ENCODE results near the gene PPM1L.
"Not testable (repeated sequence)": the region's sequence is repeated elsewhere in the genome, so short reads cannot be mapped to it uniquely, and the experiment has no call there.

DNA sequence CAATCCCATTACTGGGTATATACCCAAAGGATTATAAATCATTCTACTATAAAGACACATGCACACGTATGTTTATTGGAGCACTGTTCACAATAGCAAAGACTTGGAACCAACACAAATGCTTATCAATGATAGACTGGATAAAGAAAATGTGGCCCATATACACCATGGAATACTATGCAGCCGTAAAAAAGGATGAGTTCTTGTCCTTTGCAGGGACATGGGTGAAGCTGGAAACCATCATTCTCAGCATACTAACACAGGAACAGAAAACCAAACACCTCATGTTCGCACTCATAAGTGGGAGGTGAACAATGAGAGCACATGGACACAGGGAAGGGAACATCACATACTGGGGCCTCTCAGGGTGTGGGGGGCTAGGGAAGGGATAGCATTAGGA, 42.9 kb upstream of the PPM1L start:
- not testable (repeated sequence) for TF ChIP-seq EZH2 (IDR thresholded peaks at IDR 0.05; ENCODE audit: borderline replicate concordance, low read length)
- TF ChIP-seq, protein P1, sequence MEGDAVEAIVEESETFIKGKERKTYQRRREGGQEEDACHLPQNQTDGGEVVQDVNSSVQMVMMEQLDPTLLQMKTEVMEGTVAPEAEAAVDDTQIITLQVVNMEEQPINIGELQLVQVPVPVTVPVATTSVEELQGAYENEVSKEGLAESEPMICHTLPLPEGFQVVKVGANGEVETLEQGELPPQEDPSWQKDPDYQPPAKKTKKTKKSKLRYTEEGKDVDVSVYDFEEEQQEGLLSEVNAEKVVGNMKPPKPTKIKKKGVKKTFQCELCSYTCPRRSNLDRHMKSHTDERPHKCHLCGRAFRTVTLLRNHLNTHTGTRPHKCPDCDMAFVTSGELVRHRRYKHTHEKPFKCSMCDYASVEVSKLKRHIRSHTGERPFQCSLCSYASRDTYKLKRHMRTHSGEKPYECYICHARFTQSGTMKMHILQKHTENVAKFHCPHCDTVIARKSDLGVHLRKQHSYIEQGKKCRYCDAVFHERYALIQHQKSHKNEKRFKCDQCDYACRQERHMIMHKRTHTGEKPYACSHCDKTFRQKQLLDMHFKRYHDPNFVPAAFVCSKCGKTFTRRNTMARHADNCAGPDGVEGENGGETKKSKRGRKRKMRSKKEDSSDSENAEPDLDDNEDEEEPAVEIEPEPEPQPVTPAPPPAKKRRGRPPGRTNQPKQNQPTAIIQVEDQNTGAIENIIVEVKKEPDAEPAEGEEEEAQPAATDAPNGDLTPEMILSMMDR (IDR thresholded peaks at IDR 0.05; ENCODE audit: low read length), result not testable (repeated sequence)
